ENCODE data around the gene SUMF2. TPM values are rescaled to one million over a fixed set of nuclear protein-coding genes. Genes with fewer than 3 reads are reported as not detected.

The SUMF2 gene
- total and polyA plus RNA-seq, 8 donors: 88.6 to 136 (median 101) TPM

- no peaks in the 10 kb centered on the region for H3K27me3 ChIP-seq
- no peaks in the 10 kb centered on the region for H3K4me1 ChIP-seq
- H3K27ac ChIP-seq: no peak within 1 kb of the TSS
- DNase-seq: peak in 4 of 6 donors; percentile 21 to 68 (median 51)
- intact Hi-C loops (cut with DNase I): no loop called here
- 7 to 10% methylated on average over 56 to 65 of the region's 65 CpGs for WGBS, 2 donors
- H3K4me3 ChIP-seq: peak within 1 kb of the TSS in 3 of 4 donors; percentile 7 to 36 (median 27)
- no peaks in the 10 kb centered on the region for H3K9me3 ChIP-seq
- no peaks in the 10 kb centered on the region for H3K36me3 ChIP-seq
- no peak for TF ChIP-seq CTCF (IDR thresholded peaks at IDR 0.05)
- ATAC-seq: peak; percentile 76 to 93 (median 90)
- no peak for FAIRE-seq
Observed at GRCh38 chr7:56115852-56116538, 51.9 kb downstream of the SUMF2 start, which contains the start of gene NUPR2. NUPR2 (minus strand) TSS chr7:56116417; CDS start chr7:56116314, 103 bp downstream.

- no peak for TF ChIP-seq CTCF (IDR thresholded peaks at IDR 0.05)
- no peak for ATAC-seq
- H3K27ac ChIP-seq: no peak overlapping the region
- DNase-seq: no peak
- no peak for FAIRE-seq
- H3K27me3 ChIP-seq: no peaks in the 10 kb centered on the region
- 77 to 87% methylated on average over 6 of the region's 6 CpGs for whole genome bisulfite sequencing, 2 donors
- H3K4me1 ChIP-seq: no peaks in the 10 kb centered on the region
- intact Hi-C loops (cut with DNase I): no loop called here
- no peak overlapping the region for H3K4me3 ChIP-seq
- H3K9me3 ChIP-seq: no peaks in the 10 kb centered on the region
- no peaks in the 10 kb centered on the region for H3K36me3 ChIP-seq
Observed at GRCh38 chr7:56121440-56121839, 57.4 kb downstream of the SUMF2 start.

GRCh38 chr7:56124981-56125380 is 60.9 kb downstream of the SUMF2 start:
- DNase-seq: no peak
- no peaks in the 10 kb centered on the region for H3K4me1 ChIP-seq
- no peak for ATAC-seq
- no peak for TF ChIP-seq CTCF (IDR thresholded peaks at IDR 0.05)
- WGBS, 2 donors: 60 to 74% methylated on average over 6 of the region's 6 CpGs
- no peaks in the 10 kb centered on the region for H3K36me3 ChIP-seq
- no peaks in the 10 kb centered on the region for H3K9me3 ChIP-seq
- no peak for FAIRE-seq
- intact Hi-C loops (cut with DNase I): no loop called here
- no peak overlapping the region for H3K27ac ChIP-seq
- no peak overlapping the region for H3K4me3 ChIP-seq
- H3K27me3 ChIP-seq: no peaks in the 10 kb centered on the region

GRCh38 chr7:56125831-56126230 is 61.7 kb downstream of the SUMF2 start:
- no peaks in the 10 kb centered on the region for H3K9me3 ChIP-seq
- DNase-seq: no peak
- intact Hi-C loops (cut with DNase I): no loop called here
- no peak for TF ChIP-seq CTCF (IDR thresholded peaks at IDR 0.05)
- WGBS, 2 donors: 65 to 73% methylated on average over 8 of the region's 8 CpGs
- no peak for FAIRE-seq
- H3K27ac ChIP-seq: no peak overlapping the region
- no peak overlapping the region for H3K4me3 ChIP-seq
- H3K27me3 ChIP-seq: no peaks in the 10 kb centered on the region
- no peaks in the 10 kb centered on the region for H3K4me1 ChIP-seq
- no peak for ATAC-seq
- H3K36me3 ChIP-seq: no peaks in the 10 kb centered on the region

- H3K36me3 ChIP-seq: no peaks in the 10 kb centered on the region
- WGBS, 2 donors: 56 to 75% methylated on average over 7 of the region's 7 CpGs
- H3K4me3 ChIP-seq: no peak overlapping the region
- H3K4me1 ChIP-seq: no peaks in the 10 kb centered on the region
- H3K9me3 ChIP-seq: no peaks in the 10 kb centered on the region
- ATAC-seq (no peak), DNase-seq (no peak), FAIRE-seq (no peak)
- H3K27me3 ChIP-seq: no peaks in the 10 kb centered on the region
- intact Hi-C loops (cut with DNase I): no loop called here
- no peak for TF ChIP-seq CTCF (IDR thresholded peaks at IDR 0.05)
- no peak overlapping the region for H3K27ac ChIP-seq
Observed at GRCh38 chr7:56127241-56127975, 63.3 kb downstream of the SUMF2 start.

Measured in pancreas (tissue), 10 donors.